ENCODE results near the gene RPL35.
A peak's percentile ranks its signal among the peaks of the same experiment; 100 is the strongest.

The RPL35 gene
- long read RNA-seq, donor 1, transcript RPL35-205 (2 exons, 649 nt), result minor isoform, 44 of 2,838 reads
- long read RNA-seq, donor 1, transcript RPL35-203 (3 exons, 785 nt), result minor isoform, 640 of 2,838 reads
- long read RNA-seq, donor 1, transcript RPL35-201 (4 exons, 455 nt), result major isoform, 2,012 of 2,838 reads
- long read RNA-seq, donor 1, partial matches to known transcripts, result 119 of 2,838 reads
- long read RNA-seq, donor 1, other reads (novel, unspliced or antisense), result 23 of 2,838 reads
- long read RNA-seq, donor 2, transcript RPL35-205 (2 exons, 649 nt), result minor isoform, 21 of 1,483 reads
- long read RNA-seq, donor 2, transcript RPL35-203 (3 exons, 785 nt), result minor isoform, 366 of 1,483 reads
- long read RNA-seq, donor 2, transcript RPL35-201 (4 exons, 455 nt), result major isoform, 982 of 1,483 reads
- long read RNA-seq, donor 2, partial matches to known transcripts, result 114 of 1,483 reads
- long read RNA-seq, donor 2, other reads (novel, unspliced or antisense), result 0 of 1,483 reads
- long read RNA-seq, donor 3, transcript RPL35-201 (4 exons, 455 nt), result major isoform, 506 of 746 reads
- long read RNA-seq, donor 3, transcript RPL35-203 (3 exons, 785 nt), result minor isoform, 196 of 746 reads
- long read RNA-seq, donor 3, transcript RPL35-205 (2 exons, 649 nt), result minor isoform, 10 of 746 reads
- long read RNA-seq, donor 3, partial matches to known transcripts, result 34 of 746 reads
- long read RNA-seq, donor 3, other reads (novel, unspliced or antisense), result 0 of 746 reads
- long read RNA-seq, donor 4, transcript RPL35-201 (4 exons, 455 nt), result major isoform, 901 of 1,305 reads
- long read RNA-seq, donor 4, transcript RPL35-205 (2 exons, 649 nt), result minor isoform, 24 of 1,305 reads
- long read RNA-seq, donor 4, transcript RPL35-203 (3 exons, 785 nt), result minor isoform, 321 of 1,305 reads
- long read RNA-seq, donor 4, partial matches to known transcripts, result 58 of 1,305 reads
- long read RNA-seq, donor 4, other reads (novel, unspliced or antisense), result 0 of 1,305 reads
- long read RNA-seq, donor 5, transcript RPL35-203 (3 exons, 785 nt), result minor isoform, 320 of 1,607 reads
- long read RNA-seq, donor 5, transcript RPL35-205 (2 exons, 649 nt), result minor isoform, 24 of 1,607 reads
- long read RNA-seq, donor 5, transcript RPL35-201 (4 exons, 455 nt), result major isoform, 1,218 of 1,607 reads
- long read RNA-seq, donor 5, partial matches to known transcripts, result 35 of 1,607 reads
- long read RNA-seq, donor 5, other reads (novel, unspliced or antisense), result 10 of 1,607 reads
- long read RNA-seq, donor 6, transcript RPL35-205 (2 exons, 649 nt), result minor isoform, 16 of 1,238 reads
- long read RNA-seq, donor 6, transcript RPL35-201 (4 exons, 455 nt), result major isoform, 794 of 1,238 reads
- long read RNA-seq, donor 6, transcript RPL35-203 (3 exons, 785 nt), result minor isoform, 324 of 1,238 reads
- long read RNA-seq, donor 6, partial matches to known transcripts, result 99 of 1,238 reads
- long read RNA-seq, donor 6, other reads (novel, unspliced or antisense), result 5 of 1,238 reads
- long read RNA-seq, donor 7, transcript RPL35-205 (2 exons, 649 nt), result minor isoform, 28 of 2,025 reads
- long read RNA-seq, donor 7, transcript RPL35-203 (3 exons, 785 nt), result minor isoform, 455 of 2,025 reads
- long read RNA-seq, donor 7, transcript RPL35-201 (4 exons, 455 nt), result major isoform, 1,437 of 2,025 reads
- long read RNA-seq, donor 7, partial matches to known transcripts, result 95 of 2,025 reads
- long read RNA-seq, donor 7, other reads (novel, unspliced or antisense), result 10 of 2,025 reads
- long read RNA-seq, donor 8, transcript RPL35-205 (2 exons, 649 nt), result minor isoform, 19 of 1,250 reads
- long read RNA-seq, donor 8, transcript RPL35-203 (3 exons, 785 nt), result minor isoform, 244 of 1,250 reads
- long read RNA-seq, donor 8, transcript RPL35-201 (4 exons, 455 nt), result major isoform, 936 of 1,250 reads
- long read RNA-seq, donor 8, partial matches to known transcripts, result 50 of 1,250 reads
- long read RNA-seq, donor 8, other reads (novel, unspliced or antisense), result 0 of 1,250 reads

GRCh38 chr9:124861342-124862229 lies at the start of gene RPL35, which contains the start of gene ARPC5L:
RPL35 (minus strand) TSS chr9:124861957; CDS start chr9:124861912, 45 bp downstream.
ARPC5L (plus strand) TSS chr9:124862130; CDS start chr9:124869291, 7,161 bp downstream.
- DNase-seq, result peak; percentile 98

DNA sequence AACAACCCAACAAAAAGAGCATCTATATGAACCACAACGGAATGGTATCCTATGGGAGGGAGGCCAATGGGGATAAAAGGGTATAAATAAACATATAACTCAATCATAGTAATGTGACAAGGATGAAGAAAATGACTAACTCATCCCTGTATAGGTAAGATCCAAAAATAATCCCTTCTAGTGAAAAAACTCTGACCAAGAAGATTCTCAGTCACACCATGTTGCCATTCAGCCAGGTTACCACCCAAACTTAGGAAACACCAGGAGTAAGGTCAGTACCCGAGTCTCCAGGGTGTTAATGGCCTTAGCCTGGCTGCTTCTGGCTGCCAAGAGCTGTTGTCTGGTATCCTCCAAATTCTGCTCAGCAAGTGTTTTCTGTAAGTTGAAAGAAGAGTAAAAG lies 46.3 kb upstream of the RPL35 start:
- no peak for DNase-seq

- DNase-seq, result no peak
Observed at GRCh38 chr9:124906966-124907365, 45.2 kb upstream of the RPL35 start.

GRCh38 chr9:124899845-124900244 lies 38.1 kb upstream of the RPL35 start:
- DNase-seq, result no peak

GRCh38 chr9:124897570-124898460 lies 36.1 kb upstream of the RPL35 start:
- no peak for DNase-seq

DNA sequence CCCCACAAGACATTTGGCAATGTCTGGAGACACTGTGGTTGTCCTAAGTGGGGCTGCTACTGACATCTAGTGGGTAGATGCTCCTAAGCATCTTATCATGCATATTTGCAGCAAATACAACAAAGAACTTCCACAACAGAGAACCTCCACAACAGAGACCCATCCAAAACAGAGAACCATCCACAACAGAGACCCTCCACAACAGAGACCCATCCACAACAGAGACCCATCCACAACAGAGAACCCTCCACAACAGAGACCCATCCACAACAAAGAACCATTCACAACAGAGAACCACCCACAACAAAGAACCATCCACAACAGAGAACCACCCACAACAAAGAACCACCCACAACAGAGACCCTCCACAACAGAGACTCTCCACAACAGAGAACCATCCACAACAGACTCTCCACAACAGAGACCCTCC lies 33.0 kb upstream of the RPL35 start:
- DNase-seq, result no peak

GRCh38 chr9:124894035-124894740 lies 32.4 kb upstream of the RPL35 start:
- DNase-seq, result no peak

GRCh38 chr9:124890179-124890578 lies 28.4 kb upstream of the RPL35 start:
- no peak for DNase-seq

GRCh38 chr9:124889006-124889405 lies 27.2 kb upstream of the RPL35 start:
- no peak for DNase-seq

DNA sequence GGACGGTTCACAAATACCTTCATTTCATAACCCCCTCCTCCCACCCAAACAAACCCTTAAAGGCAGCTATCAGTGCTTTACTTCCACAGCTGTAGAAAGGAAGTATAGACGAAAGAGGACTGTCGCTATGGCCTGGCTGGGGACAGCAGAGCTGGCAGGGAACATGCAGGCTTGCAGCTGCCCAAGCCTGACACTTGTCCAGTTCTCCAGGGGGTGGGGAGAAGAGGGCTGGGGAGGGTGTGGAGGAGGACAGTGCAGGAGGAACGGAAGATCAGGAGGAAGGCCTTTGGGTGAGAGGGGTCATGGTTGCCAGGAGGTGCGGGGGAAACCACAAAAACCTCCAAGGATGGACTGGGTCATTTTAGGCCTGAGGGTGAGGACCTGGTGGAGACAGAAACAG lies 26.1 kb upstream of the RPL35 start:
- DNase-seq, result no peak

- DNase-seq, result no peak
Observed at GRCh38 chr9:124886866-124887492, 25.2 kb upstream of the RPL35 start.

DNA sequence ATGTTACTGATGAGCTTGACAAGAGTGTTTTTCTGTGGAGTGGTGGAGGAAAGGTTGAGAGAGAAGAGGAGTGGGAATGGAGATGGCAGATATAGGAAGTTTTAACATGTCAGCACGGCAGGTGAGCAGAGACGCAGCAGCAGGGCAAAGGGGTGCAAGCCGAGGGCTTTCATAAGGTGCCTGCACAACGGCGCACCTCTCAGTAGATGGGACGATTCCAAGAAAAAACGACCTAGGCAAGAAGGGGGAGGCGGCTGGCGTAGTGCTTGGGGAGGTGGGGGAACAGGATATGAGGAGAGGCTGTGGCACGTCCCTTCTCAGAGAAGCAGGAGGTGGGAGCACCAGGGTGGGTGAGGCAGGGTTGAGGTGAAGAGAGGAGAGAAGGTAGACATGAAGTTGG lies 24.7 kb upstream of the RPL35 start:
- DNase-seq, result no peak

DNA sequence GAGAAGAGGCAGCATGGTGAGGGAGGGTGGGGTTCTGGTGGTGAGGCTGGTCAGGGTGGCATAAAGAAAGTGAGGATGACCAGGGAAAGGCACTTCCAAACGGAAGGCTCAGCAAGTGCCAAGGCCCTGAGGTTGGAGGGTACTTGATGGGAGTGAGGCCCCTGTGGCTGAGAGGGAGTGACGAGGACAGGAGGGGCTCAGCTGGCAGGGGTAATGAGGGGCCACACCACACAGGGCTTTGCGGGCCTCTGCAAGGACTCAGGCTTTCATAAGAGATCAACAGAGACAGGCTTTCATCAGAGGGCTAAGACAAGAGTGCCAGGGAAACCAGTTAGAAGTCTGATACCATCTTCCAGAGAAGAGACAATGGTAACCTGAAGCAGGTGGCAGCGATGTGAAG lies 23.8 kb upstream of the RPL35 start:
- DNase-seq, result no peak

- no peak for DNase-seq
Observed at GRCh38 chr9:124884376-124884775, 22.6 kb upstream of the RPL35 start.

DNA sequence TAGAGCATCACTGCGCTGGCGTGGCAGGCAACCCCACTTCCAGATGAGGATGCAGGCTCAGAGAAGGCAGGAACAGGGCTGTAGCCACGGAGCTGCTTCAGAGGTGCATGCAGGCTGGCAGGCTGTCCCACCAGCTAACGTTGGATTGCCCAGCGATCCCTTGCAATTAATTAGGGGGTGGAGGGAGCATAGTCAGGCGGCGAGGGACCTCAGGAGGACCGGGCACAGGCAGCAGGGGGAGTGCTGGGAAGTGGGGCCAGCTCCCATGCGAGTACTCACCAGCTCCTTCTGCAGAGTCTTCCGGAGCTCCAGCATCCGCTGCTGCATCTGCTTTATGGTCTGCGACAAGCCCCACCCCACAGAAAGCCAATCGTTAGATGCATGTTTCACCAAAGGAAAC lies 20.5 kb upstream of the RPL35 start:
- DNase-seq, result no peak

DNA sequence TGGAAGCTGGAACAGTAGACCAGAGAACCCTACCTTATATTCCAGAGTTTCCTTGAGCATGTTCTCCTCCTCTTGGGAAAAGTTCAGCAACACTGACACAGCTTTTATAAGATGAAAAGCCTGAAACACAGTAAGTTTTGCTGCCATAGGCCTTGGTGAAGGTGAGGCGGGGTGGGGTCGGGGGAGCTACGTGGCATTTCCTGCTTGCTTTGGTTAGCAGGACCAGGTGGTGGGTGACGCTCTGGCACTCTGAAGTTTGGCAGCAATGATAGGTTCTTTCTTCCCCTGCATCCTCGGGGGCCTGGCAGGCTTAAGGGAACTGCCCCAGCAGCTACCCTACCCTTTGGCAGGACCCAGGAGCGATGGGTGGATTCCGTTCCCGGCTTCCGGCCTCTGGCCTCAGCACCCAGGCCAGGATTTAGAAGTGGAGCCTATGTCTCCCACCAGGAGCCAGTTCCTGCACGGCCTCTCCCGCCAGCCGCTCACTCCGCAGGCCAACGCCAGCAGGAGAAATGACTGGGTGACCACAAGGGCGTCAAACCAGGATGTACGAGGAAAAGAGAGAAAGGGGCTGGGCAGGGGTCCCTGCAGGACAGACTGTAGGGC lies 19.5 kb upstream of the RPL35 start:
- DNase-seq, result no peak

GRCh38 chr9:124880501-124880900 lies 18.7 kb upstream of the RPL35 start:
- no peak for DNase-seq

Measured in right kidney (tissue), 9 donors.